Activated gamma-delta T cell treated with Interleukin-2 at 50 U/mL for 16 hours (primary cell): Measurements from ENCODE around the gene KRTAP23-1.

Experiments used
- DNase-seq: peaks from one replicate; pipeline ENCODE4 v3.0.0-alpha.2; 2020

KRTAP23-1 gene

DNA sequence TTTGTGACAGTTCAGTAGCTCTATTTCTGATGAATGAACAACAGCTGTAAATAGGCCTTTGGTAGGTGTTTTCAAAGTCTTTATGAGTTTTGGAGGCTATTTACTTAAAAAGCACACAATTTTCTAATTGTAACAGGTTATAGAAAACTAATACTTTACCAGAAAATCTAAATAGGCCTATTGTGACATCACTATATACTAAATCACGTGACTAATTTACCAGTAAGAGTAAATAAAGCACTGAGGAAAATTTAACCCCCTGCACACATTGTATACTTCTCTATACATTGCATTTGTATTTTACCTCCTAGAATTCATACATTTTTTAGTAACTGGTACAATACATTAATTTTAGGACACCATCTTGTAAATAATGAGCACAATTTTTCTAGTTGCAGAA lies 43.3 kb downstream of the KRTAP23-1 start:
- no peak for DNase-seq
